Lung microvascular endothelial cell (primary cell): ENCODE data around the gene LPAR2. TPM values are rescaled to one million over a fixed set of nuclear protein-coding genes. Genes with fewer than 3 reads are reported as not detected.

Experiments
- DNase-seq, 2 donors: peaks; one replicate each; pipeline versions ENCODE4 v3.0.0 to v3.0.0-alpha.2; 2010; ENCODE audit warnings: low read depth in 2 of 2
- total RNA-seq: library from RNA; depleted of rRNA; stranded (reverse); fragments of >200 nt; gene quantifications from 2 replicates; pipeline ENCODE4 v1.2.1, GENCODE V29; 2014

Gene LPAR2
- total RNA-seq, 1 donor from 2014 or later = 0.40 TPM

DNA sequence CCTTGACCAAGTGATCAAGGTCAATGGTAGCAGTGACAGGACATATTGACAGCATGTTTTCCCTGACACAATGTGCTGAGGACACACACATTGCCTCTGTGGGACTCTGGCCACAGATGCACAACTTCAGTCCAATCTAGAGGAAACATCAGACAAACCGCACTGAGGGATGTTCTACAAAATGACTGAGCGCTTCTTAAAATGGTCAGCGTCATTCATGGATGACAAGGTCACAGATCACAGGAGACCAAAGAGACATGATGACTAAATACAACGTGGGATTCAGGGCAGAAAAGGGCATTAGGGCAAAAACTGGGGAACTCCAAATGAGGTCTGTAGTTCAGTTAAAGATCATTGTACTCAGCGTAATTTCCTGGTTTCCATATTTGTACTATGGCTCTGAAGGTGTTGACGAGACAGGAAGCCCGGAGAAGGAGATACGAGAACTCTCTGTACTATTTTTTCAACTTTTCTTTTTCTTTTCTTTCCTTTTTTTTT, 30.2 kb downstream of the LPAR2 start:
- peak in 1 of 2 donors; percentile 7 for DNase-seq

DNA sequence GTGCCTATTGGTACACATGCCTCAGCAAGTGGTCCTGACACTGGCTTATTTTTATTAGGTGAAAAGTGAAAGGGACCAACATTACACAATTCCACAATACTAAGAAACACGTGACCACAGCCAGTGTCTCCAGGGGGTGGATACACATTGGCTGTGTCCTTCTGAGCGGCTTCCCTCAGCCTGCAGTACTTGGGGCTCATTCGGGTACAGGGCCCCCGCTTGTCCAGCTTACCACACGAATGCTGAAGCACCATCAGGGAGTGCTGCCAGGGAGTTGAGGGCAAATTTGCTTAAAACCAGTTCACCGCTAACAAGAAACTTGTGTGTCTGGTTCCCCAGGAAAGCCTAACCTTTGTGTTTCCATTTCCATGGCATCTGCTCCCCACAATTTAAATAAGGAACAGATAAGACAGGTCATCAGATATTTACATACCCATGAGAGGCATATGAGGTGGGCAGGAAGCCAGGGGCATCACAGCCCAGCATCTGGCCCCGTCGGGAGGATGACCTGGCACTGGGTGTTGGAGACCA, 32.8 kb downstream of the LPAR2 start:
- DNase-seq = no peak

DNA sequence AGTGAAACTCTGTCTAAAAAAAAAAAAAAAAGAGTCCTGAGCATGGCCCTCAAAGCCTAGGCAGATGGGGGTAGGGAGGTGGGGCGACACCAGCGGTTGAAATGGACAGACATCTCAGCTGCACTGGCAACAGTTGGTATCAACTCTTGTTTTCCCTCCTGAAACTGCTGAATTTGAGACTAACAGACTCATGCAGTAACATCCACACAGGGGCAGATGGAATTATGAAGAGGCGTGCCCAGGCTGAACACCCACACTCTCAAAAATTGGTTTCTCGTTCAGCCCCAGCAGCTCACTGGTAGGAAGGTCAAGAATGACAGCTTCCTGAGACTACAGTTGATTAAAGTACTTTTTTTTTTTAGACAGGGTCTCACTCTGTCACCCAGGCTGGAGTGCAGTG, 33.6 kb downstream of the LPAR2 start:
- no peak for DNase-seq

DNA sequence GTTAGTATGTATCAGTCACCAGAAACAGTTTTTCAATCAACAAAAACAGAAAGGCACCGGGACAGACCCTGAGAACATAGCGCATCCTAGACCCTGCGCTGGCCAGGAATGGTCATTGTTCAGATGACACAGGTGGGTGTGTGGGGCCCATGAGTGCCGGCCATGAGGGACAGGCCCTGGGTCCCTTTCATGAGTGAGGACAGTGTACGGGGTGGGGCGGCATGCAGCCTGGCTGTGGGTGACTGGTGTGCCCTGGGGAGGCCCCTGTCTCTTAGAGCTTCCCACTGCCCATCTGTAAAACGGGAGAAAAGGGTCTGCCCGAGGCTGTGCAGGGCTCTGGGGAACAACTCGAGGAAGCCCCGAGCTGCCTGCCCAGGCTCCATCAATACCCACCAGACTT, 35.3 kb downstream of the LPAR2 start:
- no peak for DNase-seq

DNA sequence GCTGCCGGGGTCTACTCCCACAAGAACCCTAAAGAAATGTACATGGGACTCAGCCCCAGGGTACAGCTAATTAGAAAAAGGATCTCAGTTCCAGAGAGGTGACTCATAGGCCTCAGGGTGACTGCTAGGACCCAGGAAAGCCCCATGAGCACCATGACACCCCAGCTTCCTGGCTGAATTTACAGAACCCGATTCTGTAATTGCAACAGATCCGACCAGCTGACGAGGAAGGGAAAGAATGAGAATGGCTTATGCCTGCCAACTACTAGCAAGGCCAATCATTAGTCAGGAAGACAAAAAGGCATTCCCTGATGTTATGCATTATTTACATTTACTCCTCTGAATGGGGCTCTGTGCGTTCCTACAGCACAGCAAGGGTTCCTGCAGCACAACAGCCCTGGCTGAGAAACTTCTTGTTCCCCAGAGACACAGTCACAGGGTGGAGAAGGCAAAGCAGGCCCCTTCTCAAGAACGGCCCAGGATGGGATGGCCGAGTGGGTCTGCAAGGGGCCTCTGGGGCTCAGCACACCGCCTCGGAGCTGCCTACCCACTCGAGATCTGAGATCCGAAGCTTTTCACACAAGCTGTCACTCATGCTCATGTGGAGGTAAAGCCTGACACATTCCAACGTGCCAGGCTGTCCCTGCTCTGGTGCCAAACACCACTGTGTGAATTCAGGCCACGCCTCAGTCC, 36.7 kb downstream of the LPAR2 start:
- peak in 1 of 2 donors; percentile 45 for DNase-seq

DNA sequence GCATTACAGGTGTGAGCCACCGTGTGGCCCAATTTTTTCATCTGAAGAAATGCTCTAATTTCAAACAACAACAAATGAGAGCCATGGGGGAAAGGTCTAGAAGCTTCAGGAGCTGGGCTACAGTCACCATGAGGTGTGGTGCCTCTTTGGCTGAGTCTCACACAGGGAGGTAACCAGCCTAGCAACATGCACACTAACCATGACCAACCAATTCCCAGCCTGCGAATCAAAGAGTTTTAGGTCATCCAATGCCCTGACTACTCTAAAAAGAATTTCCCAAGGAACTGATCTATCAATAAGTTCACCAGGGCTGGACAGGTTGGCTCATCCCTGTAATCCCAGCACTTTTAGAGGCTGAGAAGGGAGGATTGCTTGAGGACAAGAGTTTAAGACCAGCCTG, 39.5 kb downstream of the LPAR2 start:
- DNase-seq = no peak

DNA sequence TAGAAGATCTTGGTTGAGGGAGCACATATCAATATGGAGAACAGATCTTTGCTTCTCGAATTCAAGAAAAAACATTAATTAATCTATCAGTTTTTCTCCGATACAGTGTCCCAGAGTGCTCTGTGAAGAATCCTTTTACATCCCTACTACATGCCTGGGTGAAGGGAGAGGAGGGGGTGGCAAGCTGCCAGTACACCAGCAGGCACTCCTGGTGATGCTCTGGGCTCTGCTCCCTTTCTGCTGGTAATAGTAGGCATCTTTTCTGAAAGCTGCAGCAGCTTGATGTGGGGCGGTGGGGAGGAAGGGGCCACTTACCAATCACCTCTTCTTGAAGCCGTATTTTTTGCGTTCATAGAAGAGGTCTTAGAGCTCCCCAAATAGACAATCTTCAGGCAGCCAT, 40.2 kb downstream of the LPAR2 start:
- no peak for DNase-seq

DNA sequence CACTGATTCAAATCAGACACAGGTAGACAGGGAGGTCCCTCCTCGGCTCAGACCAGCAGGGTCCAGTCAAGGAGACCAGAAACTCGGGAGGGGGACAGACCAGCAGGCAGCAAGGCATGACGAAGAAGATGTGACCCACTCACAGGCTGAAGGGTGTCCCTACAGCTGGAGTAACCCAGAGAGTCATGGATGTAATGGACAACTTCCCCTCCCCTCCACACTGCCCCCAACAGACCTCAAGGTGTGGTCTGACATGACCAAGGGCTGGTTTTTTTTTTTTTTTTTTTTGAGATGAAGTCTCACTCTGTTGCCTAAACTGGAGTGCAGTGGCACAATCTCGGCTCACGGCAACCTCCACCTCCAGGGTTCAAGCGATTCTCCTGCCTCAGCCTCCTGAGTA, 43.7 kb downstream of the LPAR2 start:
- no peak for DNase-seq

DNA sequence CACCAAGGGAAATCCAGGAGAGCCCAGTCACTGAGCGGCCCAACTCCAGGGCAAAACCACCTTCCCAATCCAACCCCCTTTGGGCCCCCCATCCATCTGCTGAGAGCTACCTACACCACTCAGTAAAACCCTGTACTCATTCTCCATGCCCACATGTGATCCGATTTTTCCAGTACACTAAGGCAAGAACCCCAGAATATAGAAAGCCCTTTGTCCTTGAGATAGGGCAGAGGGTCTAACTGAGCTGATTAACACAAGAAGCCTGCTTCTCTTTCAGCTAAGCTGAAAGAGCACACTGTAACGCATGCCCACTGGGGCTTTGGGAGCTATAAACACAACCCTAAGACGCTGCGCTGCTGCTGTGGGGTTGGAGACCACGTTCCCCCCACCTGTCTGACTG, 45.5 kb downstream of the LPAR2 start:
- DNase-seq = no peak

DNA sequence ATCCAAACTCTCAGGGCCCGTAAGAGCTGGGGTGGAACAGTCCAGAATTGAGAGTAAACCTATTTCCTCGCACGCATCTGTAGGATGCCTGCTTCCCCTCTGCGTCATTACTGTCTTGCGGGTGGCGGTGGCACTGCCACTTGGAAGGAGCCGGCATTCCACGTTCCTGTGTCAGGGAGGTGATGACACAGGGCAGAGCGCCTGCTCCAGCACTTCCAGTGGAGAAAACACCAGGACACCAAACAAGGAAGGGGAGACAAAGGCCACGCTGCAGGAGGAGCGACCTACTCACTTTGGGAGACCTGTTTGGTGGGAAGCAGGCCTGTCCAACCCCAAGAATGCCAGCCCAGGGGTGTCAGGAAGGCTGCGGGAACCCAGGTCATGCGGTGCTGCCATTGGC, 46.6 kb downstream of the LPAR2 start:
- no peak for DNase-seq

DNA sequence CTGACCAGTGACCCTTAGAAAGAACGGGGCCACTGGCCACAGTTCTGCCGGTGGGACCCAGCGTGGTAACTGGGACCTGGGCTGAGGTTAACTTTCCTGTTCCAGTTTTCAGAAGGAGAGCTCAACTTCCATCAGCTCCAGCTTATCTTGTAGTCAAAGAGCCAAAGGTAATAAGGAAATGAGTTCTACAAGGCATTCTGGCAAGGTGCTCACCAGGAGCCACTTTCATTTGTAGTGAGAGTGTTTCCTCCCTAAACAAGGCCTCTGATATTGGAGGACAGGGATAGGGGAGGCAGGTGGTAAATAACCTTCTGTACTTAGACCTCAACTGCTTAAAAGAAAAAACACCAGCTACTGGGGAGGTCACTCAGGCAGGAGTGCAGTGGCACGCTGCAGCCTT, 47.6 kb downstream of the LPAR2 start:
- no peak for DNase-seq

DNA sequence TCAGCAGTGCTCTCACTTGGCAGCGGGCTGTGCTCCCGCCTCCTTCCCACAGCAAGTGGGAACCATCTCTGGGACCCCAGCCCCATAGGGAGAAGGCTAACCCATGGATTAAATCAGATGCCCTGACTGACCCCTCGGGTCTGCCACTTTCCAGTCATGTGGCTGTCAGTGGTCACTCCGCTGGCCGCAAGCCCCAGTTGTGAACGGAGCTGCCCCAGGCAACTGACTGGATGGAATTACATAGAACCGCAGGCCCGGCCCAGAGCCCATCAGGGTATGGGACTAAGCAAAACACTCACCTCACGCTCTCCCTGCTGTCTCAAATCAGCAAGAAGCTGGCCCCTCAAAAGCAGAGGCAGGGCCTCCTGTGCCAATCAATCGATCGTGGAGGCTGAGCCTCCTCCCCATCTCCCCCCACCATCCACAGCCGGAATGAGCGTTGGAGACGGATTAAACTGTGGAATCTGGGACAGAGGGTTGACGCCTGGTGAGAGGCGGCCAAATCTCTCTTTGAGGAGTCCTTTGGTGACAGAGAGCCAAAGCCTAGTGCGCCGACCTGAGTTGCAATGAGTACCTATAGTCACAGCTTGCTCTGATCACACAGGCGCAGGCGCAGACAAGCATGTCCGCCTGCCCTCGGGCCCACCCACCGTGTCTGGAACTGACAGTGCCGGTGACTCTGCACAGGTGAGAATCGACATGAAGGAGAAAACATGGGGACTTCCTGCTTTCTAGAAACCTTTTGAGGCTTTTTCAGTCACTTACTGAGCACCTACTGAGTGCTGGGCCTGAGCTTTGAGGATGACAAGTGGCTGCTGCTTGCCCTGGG, 48.3 kb downstream of the LPAR2 start:
- no peak for DNase-seq

DNA sequence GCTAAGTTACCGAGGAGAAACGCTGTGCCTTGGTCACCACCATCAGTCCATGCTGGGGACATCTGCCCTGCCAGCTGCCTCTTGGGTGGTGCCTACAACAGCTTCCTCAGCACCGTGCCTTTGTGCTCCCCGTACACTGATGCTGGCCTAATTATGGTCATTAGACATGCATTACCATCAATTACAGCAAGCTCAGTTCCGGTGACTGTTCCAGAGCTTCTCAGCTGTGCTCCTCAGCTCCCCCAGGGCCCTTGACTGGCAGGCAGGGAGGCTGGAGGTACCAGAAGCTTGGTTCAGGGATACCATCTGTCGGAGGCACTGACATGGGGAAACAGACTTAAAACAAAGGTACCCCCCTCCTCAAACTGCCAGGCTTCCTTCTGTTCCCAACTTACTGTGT, 49.8 kb downstream of the LPAR2 start:
- DNase-seq = no peak

DNA sequence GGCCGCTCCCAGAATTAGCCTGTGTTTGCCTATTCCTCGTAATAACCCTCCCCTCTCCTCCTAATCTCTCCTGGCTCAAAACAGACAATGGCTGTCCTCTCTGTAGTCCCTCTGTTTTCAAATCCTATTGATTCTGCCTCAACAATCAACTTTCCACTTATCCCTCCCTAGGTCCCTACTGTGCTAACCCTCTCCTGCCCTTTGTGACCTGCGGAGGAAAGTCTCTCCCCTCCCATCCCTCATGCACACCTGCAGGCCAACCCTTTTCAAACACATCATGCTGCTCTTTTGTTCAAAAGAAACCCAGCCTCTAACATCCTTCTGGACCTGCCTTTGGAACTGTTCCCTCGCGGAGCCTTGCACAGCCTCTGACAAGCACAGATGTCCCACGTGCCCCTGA, 52.6 kb downstream of the LPAR2 start:
- DNase-seq = no peak

Other genes starting within 250 kb of the LPAR2 start
- 27.0 and 37.5 TPM in 2 replicates for gene GATAD2A, start 222.5 kb downstream of the LPAR2 start, total RNA-seq
- 0.65 and 1.2 TPM in 2 replicates for gene TSSK6, start 112.7 kb downstream of the LPAR2 start, total RNA-seq
- gene NDUFA13, start 112.0 kb downstream of the LPAR2 start, total RNA-seq = 231 and 292 TPM in 2 replicates
- under 0.01 and 0.20 TPM in 2 replicates for gene YJEFN3, start 99.3 kb downstream of the LPAR2 start, total RNA-seq
- gene CILP2, start 90.0 kb downstream of the LPAR2 start, total RNA-seq = under 0.01 TPM in 1 of 2 replicates, not detected in the other
- not detected in 2 replicates for gene PBX4, start 9.5 kb downstream of the LPAR2 start, total RNA-seq
- 4.8 and 5.9 TPM in 2 replicates for gene GMIP, start 15.4 kb upstream of the LPAR2 start, total RNA-seq
- 16.1 and 22.0 TPM in 2 replicates for gene ATP13A1, start 35.5 kb upstream of the LPAR2 start, total RNA-seq
- 8.3 and 10.1 TPM in 2 replicates for gene ZNF101, start 40.6 kb upstream of the LPAR2 start, total RNA-seq
- gene ZNF14, start 104.9 kb upstream of the LPAR2 start, total RNA-seq = 2.6 and 5.0 TPM in 2 replicates
- 4.4 and 12.3 TPM in 2 replicates for gene ZNF506, start 193.5 kb upstream of the LPAR2 start, total RNA-seq
- gene ZNF253, start 237.7 kb upstream of the LPAR2 start, total RNA-seq = 2.6 and 4.4 TPM in 2 replicates